OCI-LY3 (cell line): ENCODE results near the gene NTRK2.

Experiments used
- H2AFZ ChIP-seq: fragments of 200-600, 300-600 bp; shearing (Covaris generic); 2 replicates; pipeline ENCODE4 v1.6.0; 2014; ENCODE audit warnings: antibody characterized with exemption, low read depth, low read length
- H3K27ac ChIP-seq: fragments of 200-600, 300-600 bp; sonication (generic); 2 replicates; pipeline ENCODE4 v1.5.1; 2014; ENCODE audit warnings: mild to moderate bottlenecking, low read length, moderate library complexity, mixed read lengths
- H3K27me3 ChIP-seq: fragments of 200-600, 300-600 bp; sonication (generic); 2 replicates; pipeline ENCODE4 v1.6.1; 2014; ENCODE audit warnings: low read depth, low read length, mixed read lengths
- H3K36me3 ChIP-seq: fragments of 200-600, 300-600 bp; sonication (generic); replicated peaks from 2 replicates; pipeline ENCODE3; 2014; ENCODE audit warnings: low read depth, low read length, mixed read lengths
- H3K4me1 ChIP-seq: fragments of 300-600, 200-600 bp; sonication (generic); 2 replicates; pipeline ENCODE4 v1.6.1; 2014; ENCODE audit warnings: low read length, mixed read lengths
- H3K4me2 ChIP-seq: fragments of 200-600, 300-600 bp; sonication (generic); 2 replicates; pipeline ENCODE4 v1.6.1; 2014; ENCODE audit warnings: low read length, mixed read lengths
- H3K4me3 ChIP-seq: fragments of 300-600, 200-600 bp; sonication (generic); 2 replicates; pipeline ENCODE4 v1.5.1; 2014; ENCODE audit warnings: antibody characterized with exemption, mild to moderate bottlenecking, low read length, moderate library complexity
- H3K79me2 ChIP-seq: fragments of 300-600, 200-600 bp; shearing (Covaris generic); 2 replicates; pipeline ENCODE4 v1.6.1; 2014; ENCODE audit warnings: mild to moderate bottlenecking, low read length, mixed read lengths
- H3K9ac ChIP-seq: fragments of 300-600, 200-600 bp; shearing (Covaris generic); 2 replicates; pipeline ENCODE4 v1.6.0; 2014; ENCODE audit warnings: mild to moderate bottlenecking, low read length, moderate library complexity
- H3K9me3 ChIP-seq: fragments of 200-600, 300-600 bp; shearing (Covaris generic); 2 replicates; pipeline ENCODE4 v1.6.1; 2014; ENCODE audit warnings: low read length, mixed read lengths; ENCODE audit not compliant: insufficient read depth
- H4K20me1 ChIP-seq: fragments of 200-600, 300-600 bp; sonication (generic); 2 replicates; pipeline ENCODE4 v1.6.1; 2016; ENCODE audit warnings: low read length, mixed read lengths; ENCODE audit not compliant: insufficient read depth
- CTCF ChIP-seq: fragments of 200-600, 300-600 bp; sonication (generic); IDR thresholded peaks from 2 replicates; pipeline ENCODE4 v1.5.1; 2014; ENCODE audit warnings: antibody characterized with exemption, low read length, low read depth
- EZH2phosphoT487 ChIP-seq: fragments of 200-600 bp; shearing (Covaris generic); IDR thresholded peaks from 2 replicates; pipeline ENCODE4 v1.6.1; 2018; ENCODE audit warnings: antibody characterized with exemption, mixed run types, low read depth

NTRK2 gene

GRCh38 chr9:84754461-84754860 lies 84.9 kb downstream of the NTRK2 start:
- peaks cover 47% of the 10 kb centered on the region for H3K4me1 ChIP-seq
- no peak overlapping the region for H2AFZ ChIP-seq
- H3K79me2 ChIP-seq = no peaks in the 10 kb centered on the region
- peak overlapping the region; percentile 40 for H3K4me2 ChIP-seq
- H3K4me3 ChIP-seq = no peak overlapping the region
- no peak for TF ChIP-seq EZH2phosphoT487
- H3K36me3 ChIP-seq = no peaks in the 10 kb centered on the region
- H3K9me3 ChIP-seq = no peaks in the 10 kb centered on the region
- H3K27me3 ChIP-seq = no peaks in the 10 kb centered on the region
- no peaks in the 10 kb centered on the region for H4K20me1 ChIP-seq
- H3K9ac ChIP-seq = no peak overlapping the region
- H3K27ac ChIP-seq = no peak overlapping the region

GRCh38 chr9:84754881-84755280 lies 85.4 kb downstream of the NTRK2 start:
- Histone ChIP-seq H3K9me3 (no peaks in the 10 kb centered on the region), H3K4me3 (no peak overlapping the region), H3K4me2 (peak overlapping the region; percentile 40), H3K9ac (no peak overlapping the region), H3K36me3 (no peaks in the 10 kb centered on the region), H3K79me2 (no peaks in the 10 kb centered on the region), H2AFZ (no peak overlapping the region), H3K27ac (no peak overlapping the region), H3K4me1 (peaks cover 48% of the 10 kb centered on the region), H4K20me1 (no peaks in the 10 kb centered on the region), H3K27me3 (no peaks in the 10 kb centered on the region)
- TF ChIP-seq CTCF = no peak
- TF ChIP-seq EZH2phosphoT487 = no peak

- Histone ChIP-seq H3K4me3 (no peak overlapping the region), H3K9ac (no peak overlapping the region), H3K79me2 (no peaks in the 10 kb centered on the region), H4K20me1 (no peaks in the 10 kb centered on the region), H2AFZ (no peak overlapping the region), H3K27me3 (no peaks in the 10 kb centered on the region), H3K27ac (no peak overlapping the region), H3K4me1 (peaks cover 48% of the 10 kb centered on the region), H3K4me2 (no peak overlapping the region), H3K36me3 (no peaks in the 10 kb centered on the region), H3K9me3 (no peaks in the 10 kb centered on the region)
- no peak for TF ChIP-seq CTCF
- no peak for TF ChIP-seq EZH2phosphoT487
Measured at GRCh38 chr9:84755380-84755779, 85.9 kb downstream of the NTRK2 start.

GRCh38 chr9:84756171-84756570 lies 86.6 kb downstream of the NTRK2 start:
- Histone ChIP-seq H3K79me2 (no peaks in the 10 kb centered on the region), H3K9ac (no peak overlapping the region), H3K27me3 (no peaks in the 10 kb centered on the region), H3K4me1 (peaks cover 47% of the 10 kb centered on the region), H3K36me3 (no peaks in the 10 kb centered on the region), H3K27ac (no peak overlapping the region), H4K20me1 (no peaks in the 10 kb centered on the region), H3K4me3 (no peak overlapping the region), H2AFZ (no peak overlapping the region), H3K9me3 (no peaks in the 10 kb centered on the region), H3K4me2 (no peak overlapping the region)
- TF ChIP-seq EZH2phosphoT487 = no peak
- TF ChIP-seq CTCF = no peak

- no peak for TF ChIP-seq EZH2phosphoT487
- TF ChIP-seq CTCF = no peak
- no peaks in the 10 kb centered on the region for H3K36me3 ChIP-seq
- H3K27me3 ChIP-seq = no peaks in the 10 kb centered on the region
- no peak overlapping the region for H3K4me3 ChIP-seq
- H3K9me3 ChIP-seq = no peaks in the 10 kb centered on the region
- H3K4me1 ChIP-seq = peaks cover 45% of the 10 kb centered on the region
- no peak overlapping the region for H3K27ac ChIP-seq
- H3K9ac ChIP-seq = no peak overlapping the region
- no peak overlapping the region for H3K4me2 ChIP-seq
- no peaks in the 10 kb centered on the region for H3K79me2 ChIP-seq
- H4K20me1 ChIP-seq = no peaks in the 10 kb centered on the region
- H2AFZ ChIP-seq = no peak overlapping the region
Measured at GRCh38 chr9:84756731-84757130, 87.2 kb downstream of the NTRK2 start.
